ENCODE measurements around the gene GSK3B. TPM values are rescaled to one million over a fixed set of nuclear protein-coding genes. Genes with fewer than 3 reads are reported as not detected.

GSK3B gene
- total RNA-seq, 3 donors from 2014 or later (not counting 1 experiment from before 2014, with no cell fraction given), result 61.3 to 67.0 (median 62.7) TPM

DNA sequence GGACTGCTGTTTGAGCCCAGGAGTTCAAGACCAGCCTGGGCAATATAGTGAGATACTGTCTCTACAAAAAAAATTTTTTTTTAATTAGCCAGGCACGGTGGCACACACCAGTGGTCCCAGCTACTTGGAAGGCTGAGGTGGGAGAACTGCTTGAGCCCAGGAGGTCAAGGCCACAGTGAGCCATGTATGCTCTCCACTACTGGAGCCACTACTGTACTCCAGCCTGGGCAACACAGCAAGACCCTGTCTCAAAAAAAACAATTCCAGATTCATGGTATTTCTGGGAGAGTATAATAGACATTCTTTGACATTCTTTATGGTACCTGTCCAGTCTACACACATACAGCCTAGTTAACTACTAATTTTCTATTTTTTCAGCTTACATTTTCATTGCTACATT is 70.1 kb downstream of the GSK3B start:
- Histone ChIP-seq H3K27ac (ENCODE audit: low read length) (no peak overlapping the region), H3K9me3 (ENCODE audit: control insufficient read depth, insufficient read depth, low read length) (no peaks in the 10 kb centered on the region), H3K36me3 (ENCODE audit: control insufficient read depth, insufficient read depth, low read length) (no peaks in the 10 kb centered on the region), H3K4me3 (ENCODE audit: low read length) (no peak overlapping the region), H3K27me3 (ENCODE audit: control insufficient read depth, insufficient read depth, low read length) (no peaks in the 10 kb centered on the region), H3K4me1 (ENCODE audit: control insufficient read depth, insufficient read depth, low read length) (peaks cover 5% of the 10 kb centered on the region)
- 100% methylated on average over 1 of the region's 1 CpG for WGBS (ENCODE audit: insufficient coverage)
- Mint-ChIP-seq H3K9me3 (no peaks in the 10 kb centered on the region), H3K4me1 (peaks cover 79 to 80% of the 10 kb centered on the region in 2 donors), H3K27ac (no peak overlapping the region), H3K4me3 (no peak overlapping the region), H3K36me3 (no peaks in the 10 kb centered on the region), H3K27me3 (ENCODE audit: low read depth in 2 of 2) (no peaks in the 10 kb centered on the region)
- intact Hi-C loops (cut with micrococcal nuclease), result no loop called here
- TF ChIP-seq, protein P1, sequence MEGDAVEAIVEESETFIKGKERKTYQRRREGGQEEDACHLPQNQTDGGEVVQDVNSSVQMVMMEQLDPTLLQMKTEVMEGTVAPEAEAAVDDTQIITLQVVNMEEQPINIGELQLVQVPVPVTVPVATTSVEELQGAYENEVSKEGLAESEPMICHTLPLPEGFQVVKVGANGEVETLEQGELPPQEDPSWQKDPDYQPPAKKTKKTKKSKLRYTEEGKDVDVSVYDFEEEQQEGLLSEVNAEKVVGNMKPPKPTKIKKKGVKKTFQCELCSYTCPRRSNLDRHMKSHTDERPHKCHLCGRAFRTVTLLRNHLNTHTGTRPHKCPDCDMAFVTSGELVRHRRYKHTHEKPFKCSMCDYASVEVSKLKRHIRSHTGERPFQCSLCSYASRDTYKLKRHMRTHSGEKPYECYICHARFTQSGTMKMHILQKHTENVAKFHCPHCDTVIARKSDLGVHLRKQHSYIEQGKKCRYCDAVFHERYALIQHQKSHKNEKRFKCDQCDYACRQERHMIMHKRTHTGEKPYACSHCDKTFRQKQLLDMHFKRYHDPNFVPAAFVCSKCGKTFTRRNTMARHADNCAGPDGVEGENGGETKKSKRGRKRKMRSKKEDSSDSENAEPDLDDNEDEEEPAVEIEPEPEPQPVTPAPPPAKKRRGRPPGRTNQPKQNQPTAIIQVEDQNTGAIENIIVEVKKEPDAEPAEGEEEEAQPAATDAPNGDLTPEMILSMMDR (IDR thresholded peaks at IDR 0.05), result no peak
- ATAC-seq (no peak), DNase-seq (no peak)

DNA sequence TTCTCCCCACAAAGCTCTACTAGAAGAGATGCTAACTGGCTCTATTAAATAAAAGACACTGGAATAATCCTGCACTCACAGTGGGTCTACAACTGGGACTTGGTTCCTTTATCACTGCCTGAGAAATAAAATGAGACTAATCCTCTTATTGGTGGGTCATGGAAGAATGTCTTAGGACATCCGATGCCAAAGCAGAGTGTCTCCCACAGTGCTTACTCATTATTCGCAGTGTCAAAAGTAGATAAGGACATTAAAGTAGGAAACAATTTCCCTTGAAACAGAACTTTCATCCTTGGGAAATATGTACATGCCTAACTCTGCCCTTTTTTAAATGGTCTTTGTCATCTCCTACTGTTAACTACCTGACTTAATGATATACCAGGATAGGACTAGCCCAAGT is 71.5 kb downstream of the GSK3B start:
- no peak overlapping the region for H3K27ac ChIP-seq (ENCODE audit: low read length)
- H3K27me3 ChIP-seq (ENCODE audit: control insufficient read depth, insufficient read depth, low read length), result no peaks in the 10 kb centered on the region
- DNase-seq (no peak), ATAC-seq (no peak)
- no peak overlapping the region for H3K4me3 ChIP-seq (ENCODE audit: low read length)
- H3K36me3 ChIP-seq (ENCODE audit: control insufficient read depth, insufficient read depth, low read length), result no peaks in the 10 kb centered on the region
- H3K9me3 ChIP-seq (ENCODE audit: control insufficient read depth, insufficient read depth, low read length), result no peaks in the 10 kb centered on the region
- Mint-ChIP-seq H3K27ac (peak overlapping the region in 1 of 2 donors; percentile 70), H3K36me3 (no peaks in the 10 kb centered on the region), H3K4me1 (peaks cover 80 to 81% of the 10 kb centered on the region in 2 donors), H3K4me3 (no peak overlapping the region), H3K9me3 (no peaks in the 10 kb centered on the region), H3K27me3 (ENCODE audit: low read depth in 2 of 2) (no peaks in the 10 kb centered on the region)
- 90% methylated on average over 2 of the region's 2 CpGs for WGBS (ENCODE audit: insufficient coverage)
- intact Hi-C loops (cut with micrococcal nuclease), result no loop called here
- H3K4me1 ChIP-seq (ENCODE audit: control insufficient read depth, insufficient read depth, low read length), result peaks cover 5% of the 10 kb centered on the region
- TF ChIP-seq, protein P1 (IDR thresholded peaks at IDR 0.05), result no peak

- H3K36me3 ChIP-seq (ENCODE audit: control insufficient read depth, insufficient read depth, low read length), result no peaks in the 10 kb centered on the region
- peak overlapping the region; percentile 31 to 70 for H3K27ac Mint-ChIP-seq
- no peaks in the 10 kb centered on the region for H3K9me3 Mint-ChIP-seq
- H3K36me3 Mint-ChIP-seq, result no peaks in the 10 kb centered on the region
- no peaks in the 10 kb centered on the region for H3K27me3 Mint-ChIP-seq (ENCODE audit: low read depth in 2 of 2)
- peaks cover 87 to 89% of the 10 kb centered on the region in 2 donors for H3K4me1 Mint-ChIP-seq
- no peak overlapping the region for H3K27ac ChIP-seq (ENCODE audit: low read length)
- peak overlapping the region; percentile 1 for H3K4me3 Mint-ChIP-seq
- H3K9me3 ChIP-seq (ENCODE audit: control insufficient read depth, insufficient read depth, low read length), result no peaks in the 10 kb centered on the region
- peaks cover 5% of the 10 kb centered on the region for H3K4me1 ChIP-seq (ENCODE audit: control insufficient read depth, insufficient read depth, low read length)
- TF ChIP-seq, protein P1 (IDR thresholded peaks at IDR 0.05), result no peak
- no peak for ATAC-seq
- intact Hi-C loops (cut with micrococcal nuclease), result no loop called here
- H3K4me3 ChIP-seq (ENCODE audit: low read length), result no peak overlapping the region
- no peaks in the 10 kb centered on the region for H3K27me3 ChIP-seq (ENCODE audit: control insufficient read depth, insufficient read depth, low read length)
- no peak for DNase-seq
Measured at GRCh38 chr3:120021523-120021922, 72.7 kb downstream of the GSK3B start.

DNA sequence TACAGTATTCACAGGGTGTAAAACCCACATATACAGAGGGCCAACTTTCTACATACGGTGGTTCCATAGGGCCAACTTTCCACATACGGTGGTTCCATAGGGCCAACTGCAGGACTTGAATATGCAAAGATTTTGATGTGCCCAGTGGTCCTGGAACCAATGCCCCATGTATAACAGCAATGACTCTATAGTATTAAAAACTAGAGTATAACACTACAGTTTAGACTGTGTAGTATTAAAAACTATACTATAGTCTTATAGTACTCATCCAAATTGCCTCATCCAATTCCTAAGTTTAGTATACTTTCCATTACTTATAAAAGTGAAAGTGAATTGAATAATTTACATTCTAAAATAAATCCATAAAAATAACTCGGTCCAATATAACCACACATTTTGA is 75.9 kb downstream of the GSK3B start:
- WGBS (ENCODE audit: insufficient coverage), result 94% methylated on average over 2 of the region's 3 CpGs
- Histone ChIP-seq H3K9me3 (ENCODE audit: control insufficient read depth, insufficient read depth, low read length) (no peaks in the 10 kb centered on the region), H3K27me3 (ENCODE audit: control insufficient read depth, insufficient read depth, low read length) (no peaks in the 10 kb centered on the region), H3K27ac (ENCODE audit: low read length) (no peak overlapping the region), H3K4me1 (ENCODE audit: control insufficient read depth, insufficient read depth, low read length) (peaks cover 4% of the 10 kb centered on the region), H3K36me3 (ENCODE audit: control insufficient read depth, insufficient read depth, low read length) (no peaks in the 10 kb centered on the region), H3K4me3 (ENCODE audit: low read length) (no peak overlapping the region)
- ATAC-seq (no peak), DNase-seq (no peak)
- intact Hi-C loops (cut with micrococcal nuclease), result no loop called here
- TF ChIP-seq, protein P1 (IDR thresholded peaks at IDR 0.05), result no peak
- H3K27me3 Mint-ChIP-seq (ENCODE audit: low read depth in 2 of 2), result no peaks in the 10 kb centered on the region
- no peak overlapping the region for H3K4me3 Mint-ChIP-seq
- peaks cover 86 to 87% of the 10 kb centered on the region in 2 donors for H3K4me1 Mint-ChIP-seq
- H3K27ac Mint-ChIP-seq, result peak overlapping the region in 1 of 2 donors; percentile 0
- H3K9me3 Mint-ChIP-seq, result no peaks in the 10 kb centered on the region
- H3K36me3 Mint-ChIP-seq, result no peaks in the 10 kb centered on the region
